Spleen (tissue), 7 donors: ENCODE measurements around the gene OSM.

Source experiments
- POLR2AphosphoS5 ChIP-seq, 3 donors: sonication (generic); formaldehyde crosslinking; IDR thresholded peaks; one replicate each; pipeline ENCODE4 v1.5.1; 2017; ENCODE audit warnings: antibody characterized with exemption in 3 of 3
- TF ChIP-seq, protein P1 (sequence below), 11 experiments: fragments of 200-600 bp in 7 of 11; fragments of 450-650 bp in 4 of 11; sonication (generic) in 4 of 11; IDR thresholded peaks in 8 of 11; conservative IDR thresholded peaks in 3 of 11; 1 replicate in 7 of 11; 2 replicates in 4 of 11; pipeline versions ENCODE4 v1.4.0 to v1.8.0; 2016 to 2021; ENCODE audit warnings: antibody characterized with exemption in 11 of 11, inconsistent platforms in 4 of 11, mild to moderate bottlenecking in 1 of 11
- donor health status: DM: no; HTN: no; CAD: no; lungs with moderate emphysema.
- donor health status: DM: no; HTN: no; CAD: no.
- donor health status: DM: no; HTN: no; CAD: no.

DNA sequence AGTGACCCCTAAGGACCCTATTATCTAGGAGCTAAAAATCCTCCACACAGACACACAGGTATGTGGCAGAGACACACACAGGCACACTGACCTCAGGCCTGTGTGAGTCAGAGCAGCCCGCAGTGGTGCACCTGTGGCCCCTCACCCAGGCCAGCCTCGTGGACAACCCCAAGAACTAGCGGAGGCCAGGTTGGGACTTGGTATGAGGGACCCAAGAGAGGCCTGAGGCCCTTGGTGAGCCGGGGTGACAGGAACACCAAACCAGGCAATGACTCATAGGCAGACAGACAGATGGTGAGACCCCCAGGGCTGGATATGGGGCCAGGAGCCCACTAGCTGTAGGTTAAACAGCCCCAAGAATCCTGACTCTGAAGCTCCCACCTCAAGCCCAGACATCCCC is 16.7 kb upstream of the OSM start:
- TF ChIP-seq, protein P1, sequence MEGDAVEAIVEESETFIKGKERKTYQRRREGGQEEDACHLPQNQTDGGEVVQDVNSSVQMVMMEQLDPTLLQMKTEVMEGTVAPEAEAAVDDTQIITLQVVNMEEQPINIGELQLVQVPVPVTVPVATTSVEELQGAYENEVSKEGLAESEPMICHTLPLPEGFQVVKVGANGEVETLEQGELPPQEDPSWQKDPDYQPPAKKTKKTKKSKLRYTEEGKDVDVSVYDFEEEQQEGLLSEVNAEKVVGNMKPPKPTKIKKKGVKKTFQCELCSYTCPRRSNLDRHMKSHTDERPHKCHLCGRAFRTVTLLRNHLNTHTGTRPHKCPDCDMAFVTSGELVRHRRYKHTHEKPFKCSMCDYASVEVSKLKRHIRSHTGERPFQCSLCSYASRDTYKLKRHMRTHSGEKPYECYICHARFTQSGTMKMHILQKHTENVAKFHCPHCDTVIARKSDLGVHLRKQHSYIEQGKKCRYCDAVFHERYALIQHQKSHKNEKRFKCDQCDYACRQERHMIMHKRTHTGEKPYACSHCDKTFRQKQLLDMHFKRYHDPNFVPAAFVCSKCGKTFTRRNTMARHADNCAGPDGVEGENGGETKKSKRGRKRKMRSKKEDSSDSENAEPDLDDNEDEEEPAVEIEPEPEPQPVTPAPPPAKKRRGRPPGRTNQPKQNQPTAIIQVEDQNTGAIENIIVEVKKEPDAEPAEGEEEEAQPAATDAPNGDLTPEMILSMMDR (IDR thresholded peaks at IDR 0.05 in 8 of 11, conservative IDR thresholded peaks at IDR 0.05 in 3 of 11): no peak
- TF ChIP-seq POLR2AphosphoS5 (IDR thresholded peaks at IDR 0.05): no peak
